H1 (cell line): ENCODE measurements around the gene IGF2BP3.

ENCODE experiments used
- ATF3 ChIP-seq: IDR thresholded peaks from 2 replicates; pipeline ENCODE4 v1.6.1; 2011; ENCODE audit warnings: low read depth, mild to moderate bottlenecking, low read length; ENCODE audit not compliant: insufficient read depth
- CEBPB ChIP-seq: IDR thresholded peaks from 2 replicates; pipeline ENCODE4 v1.6.1; 2012; ENCODE audit warnings: low read depth, low read length
- CHD1 ChIP-seq: IDR thresholded peaks from 2 replicates; pipeline ENCODE4 v1.6.1; 2012; ENCODE audit warnings: low read depth, low read length, improper control_type of control experiment
- CTCF ChIP-seq, 3 experiments: IDR thresholded peaks; 1 replicate in 2 of 3; 2 replicates in 1 of 3; pipeline versions ENCODE4 v1.5.1 to v1.6.1; 2011; ENCODE audit warnings: low read length in 3 of 3, mild to moderate bottlenecking in 3 of 3, inconsistent platforms in 2 of 3, low read depth in 1 of 3, moderate library complexity in 1 of 3; ENCODE audit not compliant: insufficient read depth in 1 of 3; ENCODE audit errors: control extremely low read depth in 1 of 3
- EGR1 ChIP-seq: IDR thresholded peaks from 2 replicates; pipeline ENCODE4 v1.6.1; 2011; ENCODE audit warnings: low read depth, low read length, borderline replicate concordance
- EP300 ChIP-seq, 2 experiments: IDR thresholded peaks; 1 replicate in 1 of 2; 2 replicates in 1 of 2; pipeline ENCODE4 v1.6.1; 2011 to 2012; ENCODE audit warnings: low read depth in 2 of 2, low read length in 2 of 2, mild to moderate bottlenecking in 2 of 2, borderline replicate concordance in 1 of 2, inconsistent platforms in 1 of 2, moderate library complexity in 1 of 2
- GABPA ChIP-seq: IDR thresholded peaks from 2 replicates; pipeline ENCODE4 v1.6.1; 2011; ENCODE audit warnings: mild to moderate bottlenecking, low read length, moderate library complexity, borderline replicate concordance; ENCODE audit not compliant: insufficient read depth
- POLR2A ChIP-seq, 2 experiments: IDR thresholded peaks; 1 replicate in 1 of 2; 2 replicates in 1 of 2; pipeline ENCODE4 v1.6.1; 2011; ENCODE audit warnings: low read depth in 2 of 2, low read length in 2 of 2, mild to moderate bottlenecking in 2 of 2; ENCODE audit errors: control extremely low read depth in 1 of 2
- SP4 ChIP-seq: IDR thresholded peaks from 2 replicates; pipeline ENCODE4 v1.6.1; 2012; ENCODE audit warnings: low read length, inconsistent platforms

GRCh38 chr7:23491502-23491901 lies 21.2 kb upstream of the IGF2BP3 start:
- TF ChIP-seq CEBPB (no peak), CTCF (IDR thresholded peaks at IDR 0.05; ENCODE audit: control extremely low read depth in 1 of 3, insufficient read depth in 1 of 3, low read depth in 1 of 3, low read length in 3 of 3) (no peak), EP300 (IDR thresholded peaks at IDR 0.05; ENCODE audit: borderline replicate concordance in 1 of 2, low read depth in 2 of 2, low read length in 2 of 2) (no peak), ATF3 (no peak), EGR1 (no peak), GABPA (no peak), SP4 (no peak), CHD1 (no peak), POLR2A (IDR thresholded peaks at IDR 0.05; ENCODE audit: control extremely low read depth in 1 of 2, low read depth in 2 of 2, low read length in 2 of 2) (no peak)
